Measurements from ENCODE around the gene ENAH.

The ENAH gene

GRCh38 chr1:225652729-225653462, at the start of gene ENAH:
Gene ENAH, minus strand, starts transcription at chr1:225653123. Its CDS starts 433 bp downstream, at chr1:225652690.
- H3K9me2 ChIP-seq (ENCODE audit: low read depth, low read length) = no peaks in the 10 kb centered on the region
- H3K4me2 ChIP-seq (ENCODE audit: low read length) = peak within 1 kb of the TSS; percentile 65
- H2AFZ ChIP-seq (ENCODE audit: low read length) = no peak within 1 kb of the TSS
- H3K79me2 ChIP-seq (ENCODE audit: insufficient read depth, low read length) = no peaks in the 10 kb centered on the region
- H3K9ac ChIP-seq (ENCODE audit: low read length) = no peak within 1 kb of the TSS
- no peaks in the 10 kb centered on the region for H3K9me3 ChIP-seq (ENCODE audit: low read length)
- H3F3A ChIP-seq (ENCODE audit: insufficient read depth, low read length) = no peaks in the 10 kb centered on the region
- peaks cover 6% of the 10 kb centered on the region for H3K4me1 ChIP-seq (ENCODE audit: insufficient read depth, low read length, severe bottlenecking)
- peaks cover 10% of the 10 kb centered on the region; the same call in 1 of the 2 replicates for H3K27me3 ChIP-seq (ENCODE audit: insufficient read depth, low read length)
- no peak within 1 kb of the TSS for H3K27ac ChIP-seq (ENCODE audit: low read depth, low read length, poor library complexity, severe bottlenecking)
- H3K4me3 ChIP-seq (ENCODE audit: low read depth, low read length, poor library complexity, severe bottlenecking) = peak within 1 kb of the TSS; percentile 58
- H3K36me3 ChIP-seq (ENCODE audit: insufficient read depth, low read length) = no peaks in the 10 kb centered on the region
- no peaks in the 10 kb centered on the region for H4K20me1 ChIP-seq (ENCODE audit: insufficient read depth, low read length)
- TF ChIP-seq CTCF (IDR thresholded peaks at IDR 0.05; ENCODE audit: low read length) = no peak
- TF ChIP-seq EZH2 (IDR thresholded peaks at IDR 0.05; ENCODE audit: borderline replicate concordance, low read length) = no peak

DNA sequence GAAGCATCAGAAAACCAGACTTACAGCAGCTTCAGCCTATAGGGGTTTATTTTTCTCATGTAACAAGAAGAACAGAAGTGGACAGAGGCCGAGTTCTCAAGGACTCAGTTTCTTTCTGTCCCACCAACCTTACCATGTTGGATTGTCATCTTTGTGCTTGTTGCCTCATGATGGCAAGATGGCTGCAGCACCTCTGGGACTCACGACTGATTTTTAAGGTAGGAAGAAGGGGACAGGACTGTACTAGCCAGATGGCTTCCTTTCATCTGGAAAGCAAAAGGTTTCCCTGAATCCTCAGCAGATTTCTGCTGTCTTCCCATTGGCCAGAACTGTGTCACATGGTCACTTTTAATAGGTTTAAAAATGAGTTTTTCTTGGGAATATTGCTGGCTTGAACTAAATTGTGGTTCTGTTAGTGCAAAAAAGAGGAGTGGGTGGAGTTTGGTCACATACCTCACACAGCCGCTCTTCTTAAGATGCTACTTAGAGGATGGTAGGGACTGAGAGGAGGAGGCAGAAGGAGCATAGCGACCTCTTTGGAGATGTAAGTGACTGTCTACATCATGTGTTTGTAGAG, 48.1 kb upstream of the ENAH start:
- Histone ChIP-seq H3K9me2 (ENCODE audit: low read depth, low read length) (no peaks in the 10 kb centered on the region), H3K9ac (ENCODE audit: low read length) (no peak overlapping the region), H3K27ac (ENCODE audit: low read depth, low read length, poor library complexity, severe bottlenecking) (no peak overlapping the region), H3K79me2 (ENCODE audit: insufficient read depth, low read length) (no peaks in the 10 kb centered on the region), H3K4me2 (ENCODE audit: low read length) (no peak overlapping the region), H2AFZ (ENCODE audit: low read length) (no peak overlapping the region), H3K4me1 (ENCODE audit: insufficient read depth, low read length, severe bottlenecking) (no peaks in the 10 kb centered on the region), H4K20me1 (ENCODE audit: insufficient read depth, low read length) (no peaks in the 10 kb centered on the region), H3K9me3 (ENCODE audit: low read length) (no peaks in the 10 kb centered on the region), H3K4me3 (ENCODE audit: low read depth, low read length, poor library complexity, severe bottlenecking) (no peak overlapping the region), H3F3A (ENCODE audit: insufficient read depth, low read length) (no peaks in the 10 kb centered on the region), H3K36me3 (ENCODE audit: insufficient read depth, low read length) (no peaks in the 10 kb centered on the region), H3K27me3 (ENCODE audit: insufficient read depth, low read length) (no peaks in the 10 kb centered on the region)
- no peak for TF ChIP-seq CTCF (IDR thresholded peaks at IDR 0.05; ENCODE audit: low read length)
- no peak for TF ChIP-seq EZH2 (IDR thresholded peaks at IDR 0.05; ENCODE audit: borderline replicate concordance, low read length)

DNA sequence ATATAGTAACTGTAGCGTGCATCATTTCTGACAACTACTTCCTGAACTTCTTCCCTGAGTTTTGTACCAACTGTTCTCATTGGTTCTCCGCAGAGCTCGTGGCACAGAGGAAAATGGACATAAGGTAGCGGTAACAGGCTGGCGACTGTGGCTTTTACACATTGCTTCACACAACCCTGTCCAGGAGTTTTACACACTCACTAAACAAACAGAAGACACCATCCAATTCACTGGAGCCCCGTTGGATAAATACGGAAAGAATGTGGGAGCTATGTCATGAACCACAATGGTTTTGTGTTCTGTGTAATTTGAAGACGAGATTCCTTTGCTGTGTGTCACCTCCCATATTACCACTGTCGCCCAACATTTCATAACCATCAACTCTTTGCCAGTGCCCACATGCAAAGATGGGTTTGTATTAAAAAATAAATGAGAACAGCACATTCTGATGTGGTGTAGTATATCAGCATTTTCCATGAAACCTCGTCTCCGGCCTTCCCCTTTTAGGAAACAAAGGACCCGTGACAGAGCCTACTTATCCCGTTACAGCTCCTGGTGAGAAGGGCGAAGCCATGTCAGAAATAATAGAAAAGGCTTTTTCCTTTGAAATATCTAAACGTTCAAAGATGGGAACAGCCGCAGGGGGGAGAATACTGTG, 47.4 kb upstream of the ENAH start:
- no peaks in the 10 kb centered on the region for H3K9me3 ChIP-seq (ENCODE audit: low read length)

More for the DNA sequence above, 47.4 kb upstream of the ENAH start:
- Histone ChIP-seq H3K4me3 (ENCODE audit: low read depth, low read length, poor library complexity, severe bottlenecking) (no peak overlapping the region), H3K79me2 (ENCODE audit: insufficient read depth, low read length) (no peaks in the 10 kb centered on the region), H2AFZ (ENCODE audit: low read length) (no peak overlapping the region), H3K4me1 (ENCODE audit: insufficient read depth, low read length, severe bottlenecking) (no peaks in the 10 kb centered on the region), H3K36me3 (ENCODE audit: insufficient read depth, low read length) (no peaks in the 10 kb centered on the region), H4K20me1 (ENCODE audit: insufficient read depth, low read length) (no peaks in the 10 kb centered on the region), H3F3A (ENCODE audit: insufficient read depth, low read length) (no peaks in the 10 kb centered on the region), H3K27ac (ENCODE audit: low read depth, low read length, poor library complexity, severe bottlenecking) (no peak overlapping the region), H3K27me3 (ENCODE audit: insufficient read depth, low read length) (no peaks in the 10 kb centered on the region), H3K9me2 (ENCODE audit: low read depth, low read length) (no peaks in the 10 kb centered on the region), H3K4me2 (ENCODE audit: low read length) (no peak overlapping the region), H3K9ac (ENCODE audit: low read length) (no peak overlapping the region)
- TF ChIP-seq CTCF (IDR thresholded peaks at IDR 0.05; ENCODE audit: low read length) (no peak), EZH2 (IDR thresholded peaks at IDR 0.05; ENCODE audit: borderline replicate concordance, low read length) (no peak)
